ENCODE measurements around the gene COPRS. TPM values are rescaled to one million over a fixed set of nuclear protein-coding genes. Genes with fewer than 3 reads are reported as not detected.

COPRS gene
- total RNA-seq (2016; rRNA removed; fragmentation: Illumina TruSeq; extraction: Trizol) (93.8 and 98.3 TPM in 2 replicates), polyA plus RNA-seq (2011; rRNA removed) (19.5 and 22.7 TPM in 2 replicates), polyA minus RNA-seq (2011; rRNA and poly(A)+ RNA removed; ENCODE audit: low replicate concordance) (14.1 and 34.1 TPM in 2 replicates), Bru-seq, nascent RNA (percentile 78 among the genes with signal in this experiment), BruChase-seq, experiment 1, labeled RNA remaining after a 6-hour chase (percentile 85 among the genes with signal in this experiment), BruChase-seq, experiment 2, labeled RNA remaining after a 2-hour chase (percentile 78 among the genes with signal in this experiment)
- 118 and 126 TPM in 2 replicates for total RNA-seq (2016; cell fraction: cytosol; rRNA removed; fragmentation: Illumina TruSeq; extraction: Trizol; ENCODE audit: low read depth)
- 95.1 and 104 TPM in 2 replicates for total RNA-seq (2016; cell fraction: insoluble cytoplasmic fraction; rRNA removed; fragmentation: Illumina TruSeq; extraction: Trizol)
- 137 and 150 TPM in 2 replicates for total RNA-seq (2016; cell fraction: membrane; rRNA removed; fragmentation: Illumina TruSeq; extraction: Trizol)
- 31.9 and 32.6 TPM in 2 replicates for total RNA-seq (2016; cell fraction: nucleus; rRNA removed; fragmentation: Illumina TruSeq; extraction: Trizol)
- polyA plus RNA-seq (2011; cell fraction: cytosol; rRNA removed), result 26.8 and 28.8 TPM in 2 replicates
- polyA plus RNA-seq (2011; cell fraction: nucleus; rRNA removed), result 7.9 and 9.7 TPM in 2 replicates
- 30.5 and 39.3 TPM in 2 replicates for polyA plus RNA-seq (2012)
- polyA plus RNA-seq (2016; cell fraction: cytosol; fragmentation: Illumina TruSeq; extraction: Trizol; ENCODE audit: low read depth), result 114 and 127 TPM in 2 replicates
- 98.1 and 98.9 TPM in 2 replicates for polyA plus RNA-seq (2016; cell fraction: insoluble cytoplasmic fraction; fragmentation: Illumina TruSeq; extraction: Trizol; ENCODE audit: low read depth)
- 120 and 125 TPM in 2 replicates for polyA plus RNA-seq (2016; cell fraction: membrane; fragmentation: Illumina TruSeq; extraction: Trizol; ENCODE audit: low read depth)
- 56.8 and 64.5 TPM in 2 replicates for polyA plus RNA-seq (2016; cell fraction: nucleus; fragmentation: Illumina TruSeq; extraction: Trizol; ENCODE audit: insufficient read depth, low read depth)
- polyA minus RNA-seq (2011; cell fraction: cytosol; rRNA and poly(A)+ RNA removed), result 10.8 and 11.9 TPM in 2 replicates
- polyA minus RNA-seq (2011; cell fraction: nucleus; rRNA and poly(A)+ RNA removed), result 4.9 and 5.5 TPM in 2 replicates
- long read RNA-seq, experiment 1, transcript COPRS-201 (4 exons, 968 nt), result major isoform, 13 of 16 reads
- long read RNA-seq, experiment 1, partial matches to known transcripts, result 3 of 16 reads
- long read RNA-seq, experiment 1, other reads (novel, unspliced or antisense), result 0 of 16 reads
- long read RNA-seq, experiment 2, partial matches to known transcripts, result 6 of 145 reads
- long read RNA-seq, experiment 2, other reads (novel, unspliced or antisense), result 138 of 145 reads

GRCh38 chr17:31858642-31859486 lies at the start of gene COPRS:
Gene COPRS (minus strand): TSS chr17:31859244. CDS start chr17:31859199, 45 bp downstream.
- peaks cover 20% of the 10 kb centered on the region for H3K79me2 ChIP-seq (ENCODE audit: insufficient read depth, low read length)
- no peaks in the 10 kb centered on the region for H4K20me1 ChIP-seq (ENCODE audit: insufficient read depth, low read length)
- H3K9me3 ChIP-seq (ENCODE audit: low read length), result no peaks in the 10 kb centered on the region
- ATAC-seq (peak; percentile 89), FAIRE-seq (no peak), DNase-seq (ENCODE audit: low spot score) (peak; percentile 64)
- intact Hi-C loops (cut with micrococcal nuclease; ENCODE audit: unreplicated experiment), result no loop called here
- in situ Hi-C loops (cut with HindIII; ENCODE audit: extremely low pct_ligation_motif_present, low pct_unique_long_range_greater_than_20kb), result loop anchor here (25.0 kb wide), 1 partner anchor 103 kb away; no protein-coding TSS in a partner anchor
- H2AFZ ChIP-seq (ENCODE audit: low read length), result peak within 1 kb of the TSS; percentile 15
- H3K4me3 ChIP-seq (replicated peaks in 1 of 3; ENCODE audit: insufficient read depth in 1 of 3, low read depth in 2 of 3, low read length in 3 of 3), result peak within 1 kb of the TSS; percentile 72 to 87 (median 84)
- WGBS (ENCODE audit: low lambda C conversion rate), result 0% methylated on average over 6 of the region's 100 CpGs
- H3K4me1 ChIP-seq (ENCODE audit: insufficient read depth, low read length), result peaks cover 34% of the 10 kb centered on the region
- peak within 1 kb of the TSS; percentile 52 for H3K27ac ChIP-seq (ENCODE audit: extremely low read length, insufficient read depth, low read length)
- POLR2A ChIA-PET, result interaction anchor here (0.5 to 1.2 kb wide), 3 partner anchors 25 to 55 kb away, joined by 3 read pairs; no protein-coding TSS in a partner anchor
- peak within 1 kb of the TSS; percentile 98 for H3K4me2 ChIP-seq (ENCODE audit: low read depth, low read length)
- H3K27me3 ChIP-seq (ENCODE audit: control insufficient read depth in 1 of 2, insufficient read depth in 2 of 2, low read length in 2 of 2), result no peaks in the 10 kb centered on the region
- H3K9ac ChIP-seq (ENCODE audit: insufficient read depth, low read depth, low read length), result peak within 1 kb of the TSS; percentile 72
- BruUV-seq (replicated peaks), result no TSS peak
- H3K36me3 ChIP-seq (replicated peaks in 1 of 2; ENCODE audit: control insufficient read depth in 1 of 2, insufficient read depth in 2 of 2, low read length in 2 of 2), result peaks cover 5 to 9% of the 10 kb centered on the region in 2 experiments; a peak in 4 of 5 replicates
- CTCF ChIA-PET (ENCODE audit: low intra/inter-chr PET ratio, low total read pairs), result no interaction called here
- TF ChIP-seq ZNF674 (CRISPR knock-in tag; IDR thresholded peaks at IDR 0.05; ENCODE audit: low read depth), result no peak
- TF ChIP-seq AFF4 (CRISPR knock-in tag; IDR thresholded peaks at IDR 0.05), result no peak
- TF ChIP-seq, protein P1, sequence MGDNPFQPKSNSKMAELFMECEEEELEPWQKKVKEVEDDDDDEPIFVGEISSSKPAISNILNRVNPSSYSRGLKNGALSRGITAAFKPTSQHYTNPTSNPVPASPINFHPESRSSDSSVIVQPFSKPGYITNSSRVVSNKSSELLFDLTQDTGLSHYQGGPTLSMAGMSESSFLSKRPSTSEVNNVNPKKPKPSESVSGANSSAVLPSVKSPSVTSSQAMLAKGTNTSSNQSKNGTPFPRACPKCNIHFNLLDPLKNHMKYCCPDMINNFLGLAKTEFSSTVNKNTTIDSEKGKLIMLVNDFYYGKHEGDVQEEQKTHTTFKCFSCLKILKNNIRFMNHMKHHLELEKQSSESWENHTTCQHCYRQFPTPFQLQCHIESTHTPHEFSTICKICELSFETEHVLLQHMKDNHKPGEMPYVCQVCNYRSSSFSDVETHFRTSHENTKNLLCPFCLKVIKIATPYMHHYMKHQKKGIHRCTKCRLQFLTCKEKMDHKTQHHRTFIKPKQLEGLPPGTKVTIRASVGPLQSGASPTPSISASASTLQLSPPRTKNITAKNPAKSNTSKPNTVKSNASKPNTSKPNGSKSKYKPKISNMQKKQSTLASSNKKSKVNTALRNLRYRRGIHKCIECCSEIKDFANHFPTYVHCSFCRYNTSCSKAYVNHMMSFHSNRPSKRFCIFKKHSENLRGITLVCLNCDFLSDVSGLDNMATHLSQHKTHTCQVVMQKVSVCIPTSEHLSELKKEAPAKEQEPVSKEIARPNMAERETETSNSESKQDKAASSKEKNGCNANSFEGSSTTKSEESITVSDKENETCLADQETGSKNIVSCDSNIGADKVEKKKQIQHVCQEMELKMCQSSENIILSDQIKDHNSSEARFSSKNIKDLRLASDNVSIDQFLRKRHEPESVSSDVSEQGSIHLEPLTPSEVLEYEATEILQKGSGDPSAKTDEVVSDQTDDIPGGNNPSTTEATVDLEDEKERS (CRISPR knock-in tag; IDR thresholded peaks at IDR 0.05), result no peak
- TF ChIP-seq, protein P2, sequence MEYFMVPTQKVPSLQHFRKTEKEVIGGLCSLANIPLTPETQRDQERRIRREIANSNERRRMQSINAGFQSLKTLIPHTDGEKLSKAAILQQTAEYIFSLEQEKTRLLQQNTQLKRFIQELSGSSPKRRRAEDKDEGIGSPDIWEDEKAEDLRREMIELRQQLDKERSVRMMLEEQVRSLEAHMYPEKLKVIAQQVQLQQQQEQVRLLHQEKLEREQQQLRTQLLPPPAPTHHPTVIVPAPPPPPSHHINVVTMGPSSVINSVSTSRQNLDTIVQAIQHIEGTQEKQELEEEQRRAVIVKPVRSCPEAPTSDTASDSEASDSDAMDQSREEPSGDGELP (IDR thresholded peaks at IDR 0.05; ENCODE audit: borderline replicate concordance, low read depth), result no peak
- TF ChIP-seq ZNF772 (CRISPR knock-in tag; IDR thresholded peaks at IDR 0.05), result no peak
- no peak for TF ChIP-seq ZNF891 (CRISPR knock-in tag; IDR thresholded peaks at IDR 0.05)
- peak; percentile 12; the same call in 1 of the 2 replicates for TF ChIP-seq MYC (CRISPR knock-in tag; IDR thresholded peaks at IDR 0.05; ENCODE audit: borderline replicate concordance)

Measured in HepG2 (cell line).